A673 (cell line): Measurements from ENCODE around the gene RIC8A.

Experiments
- CTCF ChIP-seq: fragments of 300-800, 200-600 bp; sonication (generic); conservative IDR thresholded peaks from 2 replicates; pipeline ENCODE4 v1.5.1; 2017; ENCODE audit warnings: low read depth, mild to moderate bottlenecking, antibody characterized with exemption, low read length, moderate library complexity, mixed read lengths
- EZH2 ChIP-seq: fragments of 200-600 bp; sonication (generic); IDR thresholded peaks from 2 replicates; pipeline ENCODE4 v1.6.1; 2017; ENCODE audit warnings: borderline replicate concordance, low read depth, mild to moderate bottlenecking, mixed read lengths, antibody characterized with exemption, low read length; ENCODE audit not compliant: poor library complexity, severe bottlenecking

- no peak for TF ChIP-seq CTCF
- no peak for TF ChIP-seq EZH2
Measured at GRCh38 chr11:235997-236773, 28.7 kb downstream of the RIC8A start, which contains the start of gene SIRT3.
